GM12874 (cell line): ENCODE results near the gene PIEZO2.

Experiments
- CTCF ChIP-seq: IDR thresholded peaks from 2 replicates; pipeline ENCODE4 v1.5.1; 2011; ENCODE audit warnings: low read depth, mild to moderate bottlenecking, control low read depth, low read length, moderate library complexity; ENCODE audit not compliant: insufficient read depth

The PIEZO2 gene

GRCh38 chr18:11051462-11051861 lies 97.9 kb downstream of the PIEZO2 start:
- TF ChIP-seq CTCF, result no peak

- TF ChIP-seq CTCF, result no peak
Observed at GRCh38 chr18:11050966-11051365, 98.4 kb downstream of the PIEZO2 start.

GRCh38 chr18:11047817-11048216 lies 101.6 kb downstream of the PIEZO2 start:
- no peak for TF ChIP-seq CTCF

GRCh38 chr18:11047156-11047555 lies 102.2 kb downstream of the PIEZO2 start:
- TF ChIP-seq CTCF, result no peak

- TF ChIP-seq CTCF, result no peak
Observed at GRCh38 chr18:11046140-11046539, 103.2 kb downstream of the PIEZO2 start.

GRCh38 chr18:11043694-11044093 lies 105.7 kb downstream of the PIEZO2 start:
- TF ChIP-seq CTCF, result no peak

- no peak for TF ChIP-seq CTCF
Observed at GRCh38 chr18:11042247-11042646, 107.1 kb downstream of the PIEZO2 start.

- peak; percentile 64 for TF ChIP-seq CTCF
Observed at GRCh38 chr18:11040823-11041656, 108.3 kb downstream of the PIEZO2 start.
